Colonic mucosa (tissue), 4 donors: ENCODE results near the gene TRAF3IP3. TPM values are rescaled to one million over a fixed set of nuclear protein-coding genes. Genes with fewer than 3 reads are reported as not detected.

Experiments
- DNase-seq: peaks from one replicate; pipeline ENCODE4 v3.0.0-alpha.2; 2020
- H3K27ac ChIP-seq: fragments of 200-600 bp; one replicate; pipeline ENCODE4 v1.8.0; 2021
- H3K27me3 ChIP-seq: fragments of 200-600 bp; one replicate; pipeline ENCODE4 v1.8.0; 2021
- H3K36me3 ChIP-seq: fragments of 200-600 bp; one replicate; pipeline ENCODE4 v1.8.0; 2021
- H3K4me1 ChIP-seq: fragments of 200-600 bp; one replicate; pipeline ENCODE4 v1.8.0; 2021; ENCODE audit warnings: mild to moderate bottlenecking
- H3K4me3 ChIP-seq: fragments of 200-600 bp; one replicate; pipeline ENCODE4 v1.8.0; 2021
- H3K9ac ChIP-seq, 2 donors: one replicate each; pipeline ENCODE4 v1.7.0; 2013; ENCODE audit warnings: control low read depth in 2 of 2, low read depth in 2 of 2, low read length in 2 of 2
- H3K9me3 ChIP-seq: fragments of 200-600 bp; one replicate; pipeline ENCODE4 v1.8.0; 2021
- CTCF ChIP-seq: fragments of 200-600 bp; IDR thresholded peaks from one replicate; pipeline ENCODE4 v1.8.0; 2022; ENCODE audit warnings: antibody characterized with exemption, mild to moderate bottlenecking
- intact Hi-C: fragments of 100-400 bp; cut with DNase I; formaldehyde crosslinking; loops from one replicate; pipeline ENCODE4 v1.14.1; 2022
- total RNA-seq, 2 donors: library from RNA; stranded (reverse); fragmentation: NEBNext Ultra II Directional in 1 of 2; extraction: Animal tissue kit (Norgen Biotek cat#: 25700) in 1 of 2; gene quantifications; one replicate each; pipeline ENCODE4 v1.2.1, GENCODE V29; 2021
- donor health status: healthy.
- donor health status: DM: no; HTN: no; CAD: no.
- donor health status: DM: no; HTN: no; CAD: no.

Gene TRAF3IP3
- total RNA-seq, 2 donors from 2014 or later = 2.0 to 3.2 TPM

DNA sequence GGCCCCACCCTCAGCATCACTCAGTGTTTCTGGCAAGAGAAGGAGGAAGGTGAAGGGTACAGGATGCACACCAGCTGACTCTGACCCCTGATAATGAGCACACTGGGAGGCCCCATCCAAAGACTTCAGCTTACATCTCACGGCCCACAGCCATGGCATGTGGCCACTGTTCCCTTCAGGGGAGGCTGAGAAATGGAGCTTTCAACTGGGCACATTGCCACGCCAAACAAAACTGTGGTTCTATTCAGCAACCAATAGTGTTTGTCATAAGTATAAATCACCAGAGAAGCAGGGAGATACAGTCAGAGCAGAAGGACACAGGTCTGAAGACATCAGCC, 12.7 kb upstream of the TRAF3IP3 start:
- Histone ChIP-seq H3K4me1 (peaks cover under 1% of the 10 kb centered on the region), H3K27ac (no peak overlapping the region), H3K36me3 (no peaks in the 10 kb centered on the region), H3K9ac (no peak overlapping the region), H3K4me3 (no peak overlapping the region), H3K9me3 (no peaks in the 10 kb centered on the region), H3K27me3 (no peaks in the 10 kb centered on the region)
- no peak for DNase-seq
- TF ChIP-seq CTCF = no peak
- intact Hi-C loops = no loop called here

- intact Hi-C loops = loop anchor here (5.0 kb wide), 1 partner anchor 169 kb away; no protein-coding TSS in a partner anchor
- Histone ChIP-seq H3K4me3 (no peak overlapping the region), H3K27me3 (no peaks in the 10 kb centered on the region), H3K27ac (no peak overlapping the region), H3K36me3 (no peaks in the 10 kb centered on the region), H3K9ac (no peak overlapping the region), H3K4me1 (peaks cover 4% of the 10 kb centered on the region), H3K9me3 (no peaks in the 10 kb centered on the region)
- no peak for TF ChIP-seq CTCF
- no peak for DNase-seq
Measured at GRCh38 chr1:209746451-209747165, 9.2 kb upstream of the TRAF3IP3 start.

- DNase-seq = peak; percentile 95
- no peaks in the 10 kb centered on the region for H3K36me3 ChIP-seq
- H3K9me3 ChIP-seq = no peaks in the 10 kb centered on the region
- intact Hi-C loops = loop anchor here (5.0 kb wide), 1 partner anchor 170 kb away; no protein-coding TSS in a partner anchor
- TF ChIP-seq CTCF = peak; percentile 95
- H3K27me3 ChIP-seq = no peaks in the 10 kb centered on the region
- H3K9ac ChIP-seq = peak overlapping the region; percentile 45 to 55
- H3K4me1 ChIP-seq = peaks cover 4% of the 10 kb centered on the region
- peak overlapping the region; percentile 8 for H3K4me3 ChIP-seq
- no peak overlapping the region for H3K27ac ChIP-seq
Measured at GRCh38 chr1:209747580-209748262, 8.1 kb upstream of the TRAF3IP3 start.

- intact Hi-C loops = loop anchor here (5.0 kb wide), 1 partner anchor 171 kb away; no protein-coding TSS in a partner anchor
- no peaks in the 10 kb centered on the region for H3K27me3 ChIP-seq
- no peaks in the 10 kb centered on the region for H3K9me3 ChIP-seq
- no peak for DNase-seq
- no peak for TF ChIP-seq CTCF
- peaks cover 4% of the 10 kb centered on the region for H3K4me1 ChIP-seq
- no peak overlapping the region for H3K9ac ChIP-seq
- H3K36me3 ChIP-seq = no peaks in the 10 kb centered on the region
- H3K27ac ChIP-seq = no peak overlapping the region
- no peak overlapping the region for H3K4me3 ChIP-seq
Measured at GRCh38 chr1:209748620-209749019, 7.2 kb upstream of the TRAF3IP3 start.

DNA sequence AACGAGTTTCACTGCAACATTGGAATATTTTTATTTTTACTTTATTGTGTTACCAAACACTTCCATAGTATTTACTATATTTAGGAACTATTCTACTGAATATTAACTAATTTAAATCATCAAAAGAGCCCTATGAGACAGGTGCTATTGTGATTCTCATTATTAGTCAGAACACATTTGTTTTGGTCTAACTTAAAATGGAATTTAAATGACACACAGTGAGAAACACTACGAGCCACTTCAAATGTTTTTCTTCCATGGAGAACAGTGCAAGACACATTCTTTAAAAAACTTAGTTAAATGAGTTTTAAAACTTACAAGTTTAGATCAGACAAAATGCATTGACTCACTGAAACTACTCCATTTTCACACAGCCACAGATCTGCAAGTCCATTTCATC, 6.6 kb upstream of the TRAF3IP3 start:
- H3K27me3 ChIP-seq = no peaks in the 10 kb centered on the region
- H3K36me3 ChIP-seq = no peaks in the 10 kb centered on the region
- H3K4me1 ChIP-seq = peaks cover 4% of the 10 kb centered on the region
- no peak for TF ChIP-seq CTCF
- no peak overlapping the region for H3K9ac ChIP-seq
- intact Hi-C loops = loop anchor here (5.0 kb wide), 1 partner anchor 172 kb away; no protein-coding TSS in a partner anchor
- H3K9me3 ChIP-seq = no peaks in the 10 kb centered on the region
- no peak overlapping the region for H3K4me3 ChIP-seq
- no peak overlapping the region for H3K27ac ChIP-seq
- DNase-seq = no peak
